ENCODE data around the gene MAN1B1.

Gene MAN1B1

GRCh38 chr9:137149942-137150616 lies 63.3 kb downstream of the MAN1B1 start:
- in situ Hi-C loops (cut with HindIII; ENCODE audit: low pct_ligation_motif_present, low pct_unique_long_range_greater_than_20kb, low sequenced_read_pairs), result no loop called here
- no peak for DNase-seq

GRCh38 chr9:137150617-137151457 lies 64.1 kb downstream of the MAN1B1 start:
- in situ Hi-C loops (cut with HindIII; ENCODE audit: low pct_ligation_motif_present, low pct_unique_long_range_greater_than_20kb, low sequenced_read_pairs), result no loop called here
- peak; percentile 51 for DNase-seq

GRCh38 chr9:137152844-137153405 lies 66.1 kb downstream of the MAN1B1 start:
- in situ Hi-C loops (cut with HindIII; ENCODE audit: low pct_ligation_motif_present, low pct_unique_long_range_greater_than_20kb, low sequenced_read_pairs), result no loop called here
- no peak for DNase-seq

GRCh38 chr9:137156567-137157375 lies 70.0 kb downstream of the MAN1B1 start:
- in situ Hi-C loops (cut with HindIII; ENCODE audit: low pct_ligation_motif_present, low pct_unique_long_range_greater_than_20kb, low sequenced_read_pairs), result no loop called here
- DNase-seq, result no peak

- in situ Hi-C loops (cut with HindIII; ENCODE audit: low pct_ligation_motif_present, low pct_unique_long_range_greater_than_20kb, low sequenced_read_pairs), result no loop called here
- DNase-seq, result no peak
Measured at GRCh38 chr9:137157618-137158415, 71.0 kb downstream of the MAN1B1 start.

- no peak for DNase-seq
- in situ Hi-C loops (cut with HindIII; ENCODE audit: low pct_ligation_motif_present, low pct_unique_long_range_greater_than_20kb, low sequenced_read_pairs), result no loop called here
Measured at GRCh38 chr9:137158625-137159024, 71.8 kb downstream of the MAN1B1 start.
